ENCODE measurements around the gene KCNQ2. TPM values are rescaled to one million over a fixed set of nuclear protein-coding genes. Genes with fewer than 3 reads are reported as not detected.

The KCNQ2 gene
- total RNA-seq, 2 experiments from 2014 or later, result not detected

DNA sequence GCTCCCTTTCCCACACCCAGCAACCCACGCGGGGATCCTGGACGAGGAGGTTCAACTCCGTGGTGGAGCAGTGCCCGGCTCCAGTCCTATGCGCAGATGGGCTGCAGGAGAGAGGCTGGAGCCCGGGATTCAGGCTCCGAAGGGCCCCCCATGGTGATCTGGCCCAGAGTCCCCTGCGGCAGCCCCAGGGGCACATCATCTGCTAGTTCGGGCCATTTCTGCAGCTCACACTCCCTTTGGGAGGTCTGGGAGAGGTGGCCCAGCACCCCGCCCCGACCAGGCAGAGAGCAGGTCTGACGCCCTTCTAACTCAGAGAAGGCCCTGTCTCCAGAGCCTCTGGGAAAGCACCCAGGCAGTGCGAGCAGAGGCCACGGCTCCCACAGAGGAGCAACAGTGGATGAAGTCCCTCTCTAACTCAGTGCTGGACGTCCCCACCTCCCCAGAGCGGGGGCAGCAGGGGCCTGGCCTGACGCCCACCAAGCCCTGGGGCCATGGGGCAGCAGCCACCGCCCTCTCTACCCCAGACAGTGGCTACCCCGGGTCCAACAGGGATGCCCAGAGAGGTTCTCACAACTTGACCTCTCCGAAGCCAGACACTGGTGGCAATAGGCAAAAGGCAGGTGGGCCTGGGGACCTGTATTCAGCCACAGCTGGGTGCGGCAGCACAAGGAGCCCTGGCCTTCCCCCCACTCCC lies 3.3 kb downstream of the KCNQ2 start:
- Mint-ChIP-seq H3K4me1 (no peaks in the 10 kb centered on the region), H3K36me3 (ENCODE audit: low read depth) (no peaks in the 10 kb centered on the region), H3K9me3 (no peaks in the 10 kb centered on the region), H3K4me3 (no peak overlapping the region), H3K27ac (no peak overlapping the region), H3K27me3 (peaks cover 19% of the 10 kb centered on the region)
- POLR2A ChIA-PET, result no interaction called here
- DNase-seq, result no peak
- CTCF ChIA-PET, result no interaction called here

DNA sequence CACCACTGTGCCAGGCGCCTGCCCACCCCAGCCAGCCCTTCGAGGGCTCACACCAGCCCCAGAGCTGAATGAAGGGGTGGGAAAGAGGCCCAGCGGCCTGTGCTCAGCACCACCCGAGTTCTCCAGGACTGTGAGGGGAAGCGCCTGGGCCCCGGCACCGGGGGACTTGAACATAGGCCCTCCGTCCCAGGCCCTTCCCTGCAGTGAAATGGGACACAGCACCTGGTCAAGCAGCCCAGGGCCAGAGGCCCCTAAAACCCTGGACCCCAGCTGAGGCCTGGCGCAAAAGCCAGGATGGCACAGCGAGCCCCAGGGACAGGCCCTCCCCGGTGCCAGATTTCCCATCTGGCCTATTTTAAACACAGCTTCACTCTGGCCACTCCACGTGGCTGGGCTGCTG lies 4.0 kb downstream of the KCNQ2 start:
- no peak overlapping the region for H3K4me3 Mint-ChIP-seq
- no peaks in the 10 kb centered on the region for H3K36me3 Mint-ChIP-seq (ENCODE audit: low read depth)
- H3K4me1 Mint-ChIP-seq, result no peaks in the 10 kb centered on the region
- H3K9me3 Mint-ChIP-seq, result no peaks in the 10 kb centered on the region
- H3K27ac Mint-ChIP-seq, result no peak overlapping the region
- peaks cover 13% of the 10 kb centered on the region for H3K27me3 Mint-ChIP-seq
- no peak for DNase-seq
- ChIA-PET CTCF (no interaction called here), POLR2A (no interaction called here)

- H3K27ac Mint-ChIP-seq, result no peak overlapping the region
- no peak for DNase-seq
- POLR2A ChIA-PET, result no interaction called here
- no peaks in the 10 kb centered on the region for H3K4me1 Mint-ChIP-seq
- H3K36me3 Mint-ChIP-seq (ENCODE audit: low read depth), result no peaks in the 10 kb centered on the region
- no peak overlapping the region for H3K4me3 Mint-ChIP-seq
- CTCF ChIA-PET, result no interaction called here
- H3K9me3 Mint-ChIP-seq, result no peaks in the 10 kb centered on the region
- H3K27me3 Mint-ChIP-seq, result peaks cover 8% of the 10 kb centered on the region
These were observed 5.0 kb downstream of the KCNQ2 start for GRCh38 chr20:63467294-63468083.

DNA sequence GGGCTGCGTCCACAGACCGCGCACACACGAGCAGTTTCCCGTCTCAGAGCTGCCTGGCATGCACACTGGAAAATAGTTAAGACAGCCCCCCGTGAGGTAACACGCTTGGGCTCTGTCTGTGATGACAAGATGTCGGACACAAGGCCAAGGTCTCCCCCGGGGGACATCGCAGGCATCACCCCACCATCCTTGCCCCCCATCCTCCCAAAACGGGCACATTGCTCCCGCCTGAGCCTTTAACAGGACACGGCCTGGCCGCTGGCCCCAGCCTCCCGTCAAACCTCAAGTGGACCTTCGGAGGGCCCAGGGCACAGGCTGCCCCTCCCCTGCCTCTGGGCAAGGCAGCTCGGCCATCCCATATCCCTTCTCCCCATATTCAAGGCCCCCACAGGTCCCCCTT lies 5.6 kb downstream of the KCNQ2 start:
- no peak overlapping the region for H3K4me3 Mint-ChIP-seq
- peaks cover 8% of the 10 kb centered on the region for H3K27me3 Mint-ChIP-seq
- CTCF ChIA-PET, result no interaction called here
- no peak for DNase-seq
- H3K4me1 Mint-ChIP-seq, result no peaks in the 10 kb centered on the region
- POLR2A ChIA-PET, result no interaction called here
- H3K27ac Mint-ChIP-seq, result no peak overlapping the region
- no peaks in the 10 kb centered on the region for H3K9me3 Mint-ChIP-seq
- no peaks in the 10 kb centered on the region for H3K36me3 Mint-ChIP-seq (ENCODE audit: low read depth)

DNA sequence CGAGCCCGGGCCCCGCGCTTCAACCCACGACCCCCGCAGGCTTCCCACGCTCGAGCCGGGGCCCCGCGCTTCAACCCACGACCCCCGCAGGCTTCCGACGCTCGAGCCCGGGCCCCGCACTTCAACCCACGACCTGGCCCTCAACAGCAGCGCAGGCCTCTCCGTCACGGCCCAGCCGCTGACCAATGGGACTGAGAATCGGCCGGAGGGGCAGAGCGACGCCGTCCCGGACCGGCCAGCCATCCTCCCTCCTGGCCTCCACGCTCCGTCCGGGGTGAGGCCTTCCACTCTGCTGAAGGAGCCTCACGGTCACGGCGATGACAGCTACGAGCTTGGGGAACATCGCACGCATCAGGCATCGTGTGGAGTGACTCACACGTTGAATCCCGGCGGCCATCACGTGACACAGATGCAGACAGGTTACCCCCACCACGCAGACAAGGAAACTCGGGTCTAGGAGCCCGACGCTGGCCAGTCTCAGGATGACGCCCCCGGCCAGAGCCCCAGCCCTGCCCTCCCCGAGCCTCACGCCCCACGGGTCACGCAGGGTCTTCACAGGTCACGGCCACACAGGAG lies 6.1 kb downstream of the KCNQ2 start:
- DNase-seq, result no peak
- POLR2A ChIA-PET, result no interaction called here
- CTCF ChIA-PET, result no interaction called here
- Mint-ChIP-seq H3K9me3 (no peaks in the 10 kb centered on the region), H3K27me3 (peaks cover 8% of the 10 kb centered on the region), H3K4me3 (no peak overlapping the region), H3K4me1 (no peaks in the 10 kb centered on the region), H3K27ac (no peak overlapping the region), H3K36me3 (ENCODE audit: low read depth) (no peaks in the 10 kb centered on the region)

- peaks cover 4% of the 10 kb centered on the region for H3K27me3 Mint-ChIP-seq
- DNase-seq, result no peak
- POLR2A ChIA-PET, result no interaction called here
- no peaks in the 10 kb centered on the region for H3K4me1 Mint-ChIP-seq
- H3K27ac Mint-ChIP-seq, result no peak overlapping the region
- H3K4me3 Mint-ChIP-seq, result no peak overlapping the region
- no peaks in the 10 kb centered on the region for H3K9me3 Mint-ChIP-seq
- CTCF ChIA-PET, result no interaction called here
- H3K36me3 Mint-ChIP-seq (ENCODE audit: low read depth), result no peaks in the 10 kb centered on the region
These were observed 6.8 kb downstream of the KCNQ2 start for GRCh38 chr20:63465380-63466249.

DNA sequence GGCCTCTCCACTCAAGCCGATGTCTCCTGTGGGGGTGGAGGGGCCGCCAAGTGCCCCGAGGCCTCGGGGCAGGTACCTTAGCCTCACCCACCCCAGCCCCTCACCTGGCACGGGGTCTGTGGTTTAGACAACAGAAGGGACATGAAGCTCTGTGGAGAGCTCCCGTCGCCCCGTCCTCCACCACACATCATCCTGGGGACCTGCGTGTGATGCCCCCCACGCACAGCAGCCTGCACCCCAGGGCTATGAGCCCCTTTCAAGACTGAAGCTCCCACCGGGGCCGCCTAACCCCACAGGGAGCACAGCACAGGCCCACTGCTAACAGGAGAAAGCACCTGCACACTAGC lies 8.2 kb downstream of the KCNQ2 start:
- H3K4me1 Mint-ChIP-seq, result no peaks in the 10 kb centered on the region
- no peak overlapping the region for H3K4me3 Mint-ChIP-seq
- H3K36me3 Mint-ChIP-seq (ENCODE audit: low read depth), result no peaks in the 10 kb centered on the region
- H3K27ac Mint-ChIP-seq, result no peak overlapping the region
- no peaks in the 10 kb centered on the region for H3K27me3 Mint-ChIP-seq
- ChIA-PET CTCF (no interaction called here), POLR2A (interaction anchor here (0.9 kb wide), 1 partner anchor 16 kb away, joined by 3 read pairs; no protein-coding TSS in a partner anchor)
- DNase-seq, result no peak
- H3K9me3 Mint-ChIP-seq, result no peaks in the 10 kb centered on the region

GRCh38 chr20:63463400-63464288 lies 8.8 kb downstream of the KCNQ2 start:
- H3K4me1 Mint-ChIP-seq, result no peaks in the 10 kb centered on the region
- POLR2A ChIA-PET, result interaction anchor here (0.9 kb wide), 1 partner anchor 17 kb away, joined by 3 read pairs; no protein-coding TSS in a partner anchor
- H3K36me3 Mint-ChIP-seq (ENCODE audit: low read depth), result no peaks in the 10 kb centered on the region
- no peak for DNase-seq
- no peaks in the 10 kb centered on the region for H3K27me3 Mint-ChIP-seq
- H3K4me3 Mint-ChIP-seq, result no peak overlapping the region
- no peaks in the 10 kb centered on the region for H3K9me3 Mint-ChIP-seq
- no peak overlapping the region for H3K27ac Mint-ChIP-seq
- CTCF ChIA-PET, result no interaction called here

- Mint-ChIP-seq H3K4me1 (no peaks in the 10 kb centered on the region), H3K36me3 (ENCODE audit: low read depth) (no peaks in the 10 kb centered on the region)
These were observed 10.2 kb downstream of the KCNQ2 start for GRCh38 chr20:63462244-63462643.

DNA sequence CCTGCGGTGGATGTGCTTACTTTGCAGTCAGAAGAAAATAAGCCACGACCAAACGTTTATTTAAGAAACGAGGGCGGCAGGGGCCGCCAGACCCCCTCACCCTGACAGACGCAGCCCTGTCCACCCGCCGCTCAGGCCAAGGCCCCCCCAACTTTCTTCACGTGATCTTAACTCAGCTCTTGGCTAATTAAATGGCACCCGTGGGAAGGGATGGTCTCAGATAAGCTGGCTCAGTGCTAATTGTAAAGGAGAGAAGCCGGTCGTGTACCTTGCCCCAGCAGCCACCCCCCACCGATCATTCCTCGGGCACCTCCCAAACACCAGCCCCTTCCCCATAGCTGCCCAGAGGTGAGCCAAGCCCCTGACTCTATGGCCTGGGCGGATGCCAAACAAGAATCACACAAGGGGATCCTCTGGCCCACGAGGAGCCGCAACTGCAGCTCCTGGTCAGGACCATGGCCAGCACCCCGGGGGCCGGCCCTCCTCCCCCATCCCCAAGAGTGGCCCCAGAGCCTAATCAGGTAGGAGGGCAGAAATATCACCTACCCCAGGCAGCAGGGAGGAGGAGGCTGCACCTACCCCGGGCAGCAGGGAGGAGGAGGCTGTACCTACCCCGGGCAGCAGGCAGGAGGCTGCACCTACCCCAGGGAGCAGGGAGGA lies 11.2 kb downstream of the KCNQ2 start:
- Mint-ChIP-seq H3K9me3 (no peaks in the 10 kb centered on the region), H3K27me3 (no peaks in the 10 kb centered on the region), H3K27ac (no peak overlapping the region), H3K4me3 (no peak overlapping the region), H3K4me1 (no peaks in the 10 kb centered on the region), H3K36me3 (ENCODE audit: low read depth) (no peaks in the 10 kb centered on the region)
- POLR2A ChIA-PET, result no interaction called here
- CTCF ChIA-PET, result no interaction called here
- peak; percentile 19 for DNase-seq

More at GRCh38 chr20:63462244-63462643, 10.2 kb downstream of the KCNQ2 start:
- Mint-ChIP-seq H3K4me3 (no peak overlapping the region), H3K9me3 (no peaks in the 10 kb centered on the region), H3K27ac (no peak overlapping the region), H3K27me3 (no peaks in the 10 kb centered on the region)
- ChIA-PET CTCF (no interaction called here), POLR2A (no interaction called here)
- no peak for DNase-seq

DNA sequence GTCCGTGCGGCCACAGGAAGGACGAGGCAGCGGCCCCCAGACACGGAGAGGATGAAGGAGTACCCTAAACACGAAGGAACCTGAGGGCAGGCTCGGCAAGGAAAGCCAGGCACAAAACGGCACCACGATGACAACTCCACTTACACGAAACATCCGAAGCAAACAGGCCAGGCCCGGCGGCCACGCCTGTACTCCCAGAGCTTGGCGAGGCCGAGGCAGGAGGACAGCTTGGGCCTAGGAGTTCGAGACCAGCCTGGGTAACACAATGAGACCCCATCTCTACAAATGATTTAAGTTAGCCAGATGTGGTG lies 13.4 kb downstream of the KCNQ2 start:
- Mint-ChIP-seq H3K27me3 (peaks cover 7% of the 10 kb centered on the region), H3K36me3 (ENCODE audit: low read depth) (no peaks in the 10 kb centered on the region), H3K27ac (no peak overlapping the region), H3K4me3 (no peak overlapping the region), H3K9me3 (no peaks in the 10 kb centered on the region), H3K4me1 (no peaks in the 10 kb centered on the region)
- CTCF ChIA-PET, result no interaction called here
- POLR2A ChIA-PET, result no interaction called here
- no peak for DNase-seq
